Neuronal stem cell (in vitro differentiated cells): ENCODE results near the gene VEGFB.

Experiments used
- DNase-seq: peaks from one replicate; pipeline ENCODE4 v3.0.0-alpha.2; 2013; ENCODE audit warnings: low spot score
- H2AFZ ChIP-seq: one replicate; pipeline ENCODE4 v1.6.1; 2013; ENCODE audit warnings: mild to moderate bottlenecking, low read length, inconsistent platforms
- H2AK5ac ChIP-seq: 2 replicates; pipeline ENCODE4 v1.6.1; 2013; ENCODE audit warnings: low read depth, mild to moderate bottlenecking, inconsistent platforms, low read length, moderate library complexity, mixed read lengths
- H2BK120ac ChIP-seq: 2 replicates; pipeline ENCODE4 v1.6.1; 2013; ENCODE audit warnings: low read depth, mild to moderate bottlenecking, inconsistent platforms, low read length, moderate library complexity, mixed read lengths
- H2BK12ac ChIP-seq: one replicate; pipeline ENCODE4 v1.6.1; 2013; ENCODE audit warnings: low read length, inconsistent platforms
- H2BK15ac ChIP-seq: 2 replicates; pipeline ENCODE4 v1.6.1; 2013; ENCODE audit warnings: mild to moderate bottlenecking, low read length, inconsistent platforms, mixed read lengths
- H2BK5ac ChIP-seq: one replicate; pipeline ENCODE4 v1.6.1; 2013; ENCODE audit warnings: inconsistent platforms, mild to moderate bottlenecking, low read length, moderate library complexity
- H3K14ac ChIP-seq: one replicate; pipeline ENCODE4 v1.6.1; 2013; ENCODE audit warnings: low read length, inconsistent platforms
- H3K18ac ChIP-seq: 2 replicates; pipeline ENCODE4 v1.6.1; 2013; ENCODE audit warnings: low read length, inconsistent platforms
- H3K23ac ChIP-seq: 2 replicates; pipeline ENCODE4 v1.6.1; 2013; ENCODE audit warnings: low read depth, mild to moderate bottlenecking, mixed read lengths, low read length, inconsistent platforms; ENCODE audit not compliant: poor library complexity
- H3K27ac ChIP-seq: replicated peaks from 3 replicates; pipeline ENCODE4 v1.5.1; 2013; ENCODE audit warnings: low read length, inconsistent platforms
- H3K27me3 ChIP-seq, 3 experiments: 2 replicates each; pipeline ENCODE4 v1.6.1; 2013; ENCODE audit warnings: low read length in 3 of 3, mild to moderate bottlenecking in 2 of 3, inconsistent platforms in 1 of 3, low read depth in 1 of 3, mixed read lengths in 1 of 3, moderate library complexity in 1 of 3; ENCODE audit not compliant: control insufficient read depth in 3 of 3, insufficient read depth in 3 of 3
- H3K36me3 ChIP-seq, 2 donors: replicated peaks in 1 of 2; 2 replicates each; pipeline ENCODE4 v1.6.1; 2013; ENCODE audit warnings: low read length in 2 of 2; ENCODE audit not compliant: control insufficient read depth in 2 of 2, insufficient read depth in 2 of 2
- H3K4ac ChIP-seq: 2 replicates; pipeline ENCODE4 v1.6.1; 2013; ENCODE audit warnings: inconsistent platforms, mild to moderate bottlenecking, low read length, moderate library complexity
- H3K4me1 ChIP-seq, 2 donors: 1 replicate in 1 of 2; 2 replicates in 1 of 2; pipeline ENCODE4 v1.6.1; 2013; ENCODE audit warnings: low read length in 2 of 2, low read depth in 1 of 2; ENCODE audit not compliant: control insufficient read depth in 2 of 2, insufficient read depth in 1 of 2
- H3K4me2 ChIP-seq: one replicate; pipeline ENCODE4 v1.6.1; 2013; ENCODE audit warnings: mild to moderate bottlenecking, low read length, inconsistent platforms; ENCODE audit not compliant: insufficient read depth, poor library complexity, severe bottlenecking
- H3K4me3 ChIP-seq, 2 donors: 2 replicates each; pipeline ENCODE4 v1.5.1; 2013; ENCODE audit warnings: low read length in 2 of 2, mild to moderate bottlenecking in 2 of 2, inconsistent platforms in 1 of 2, moderate library complexity in 1 of 2
- H3K79me1 ChIP-seq: one replicate; pipeline ENCODE4 v1.6.1; 2013; ENCODE audit warnings: low read depth, mild to moderate bottlenecking, inconsistent platforms, low read length, moderate library complexity
- H3K9ac ChIP-seq: one replicate; pipeline ENCODE4 v1.6.1; 2013; ENCODE audit warnings: mild to moderate bottlenecking, low read depth, low read length, inconsistent platforms; ENCODE audit not compliant: poor library complexity
- H3K9me3 ChIP-seq, 2 donors: replicated peaks in 1 of 2; 2 replicates each; pipeline versions ENCODE3 to v1.6.1; 2013; ENCODE audit warnings: low read length in 2 of 2, mild to moderate bottlenecking in 2 of 2, inconsistent platforms in 1 of 2, low read depth in 1 of 2, mixed read lengths in 1 of 2, moderate library complexity in 1 of 2; ENCODE audit not compliant: control insufficient read depth in 2 of 2, insufficient read depth in 1 of 2
- H4K8ac ChIP-seq: one replicate; pipeline ENCODE4 v1.6.1; 2013; ENCODE audit warnings: low read depth, mild to moderate bottlenecking, inconsistent platforms, low read length, moderate library complexity
- H4K91ac ChIP-seq: one replicate; pipeline ENCODE4 v1.6.1; 2013; ENCODE audit warnings: low read length, low read depth, mild to moderate bottlenecking, inconsistent platforms; ENCODE audit not compliant: poor library complexity
- WGBS, 2 donors: extraction: QIAGEN DNeasy Blood & Tissue Kit; methylation state at CpG; one replicate each; pipeline ENCODE4 v1.1.7; 2013; ENCODE audit warnings: missing lambda C conversion rate in 2 of 2, mixed read lengths in 1 of 2; ENCODE audit not compliant: insufficient read length in 2 of 2, insufficient replicate concordance in 1 of 2; ENCODE audit errors: extremely low coverage in 2 of 2; 5-methylcytosine and 5-hydroxymethylcytosine counted together

The VEGFB gene

GRCh38 chr11:64235437-64236161, 1.2 kb downstream of the VEGFB start:
- peaks cover 5% of the 10 kb centered on the region for H3K79me1 ChIP-seq
- no peak overlapping the region for H2BK120ac ChIP-seq
- peak overlapping the region; percentile 45 for H2BK15ac ChIP-seq
- no peak overlapping the region for H2BK12ac ChIP-seq
- H4K91ac ChIP-seq, result no peak overlapping the region
- H2AFZ ChIP-seq, result no peak overlapping the region
- no peak overlapping the region for H3K4me2 ChIP-seq
- H3K18ac ChIP-seq, result no peak overlapping the region
- H3K27ac ChIP-seq, result no peak overlapping the region
- no CpG with 5 or more reads among the region's 12 CpGs for whole genome bisulfite sequencing, 2 donors
- peak overlapping the region; percentile 75 for H3K14ac ChIP-seq
- H3K9me3 ChIP-seq, result no peaks in the 10 kb centered on the region
- no peak overlapping the region for H4K8ac ChIP-seq
- H3K27me3 ChIP-seq, result peaks cover 0 to 36% (median 0%) of the 10 kb centered on the region in 3 experiments
- peak overlapping the region; percentile 59 for H2BK5ac ChIP-seq
- H3K4me1 ChIP-seq, result peaks cover 7 to 17% of the 10 kb centered on the region in 2 donors
- peak overlapping the region; percentile 88 for H3K9ac ChIP-seq
- H2AK5ac ChIP-seq, result peak overlapping the region; percentile 90
- peaks cover 5% of the 10 kb centered on the region in 2 donors for H3K36me3 ChIP-seq
- no peak for DNase-seq
- peak overlapping the region in 1 of 2 donors; percentile 36 for H3K4me3 ChIP-seq
- H3K4ac ChIP-seq, result no peak overlapping the region
- H3K23ac ChIP-seq, result peak overlapping the region; percentile 90

DNA sequence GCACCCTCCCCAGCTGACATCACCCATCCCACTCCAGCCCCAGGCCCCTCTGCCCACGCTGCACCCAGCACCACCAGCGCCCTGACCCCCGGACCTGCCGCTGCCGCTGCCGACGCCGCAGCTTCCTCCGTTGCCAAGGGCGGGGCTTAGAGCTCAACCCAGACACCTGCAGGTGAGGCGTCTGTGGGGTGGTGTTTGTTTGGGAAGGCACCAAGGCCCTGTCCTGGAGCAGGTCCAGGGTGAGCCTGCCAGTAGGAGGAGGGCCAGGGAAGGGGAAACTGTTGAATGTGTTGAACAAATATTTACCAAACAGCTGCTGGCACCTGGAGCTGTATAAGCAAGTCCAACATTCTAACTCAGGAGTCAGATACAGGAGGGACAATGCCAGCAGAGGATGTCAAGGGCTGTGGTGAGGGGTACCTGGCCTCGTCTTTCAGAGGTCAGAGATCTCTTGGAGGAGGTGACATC, 3.1 kb downstream of the VEGFB start:
- no peak overlapping the region for H4K8ac ChIP-seq
- WGBS, 2 donors, result no CpG with 5 or more reads among the region's 12 CpGs
- no peak overlapping the region for H3K23ac ChIP-seq
- no peak overlapping the region for H2BK12ac ChIP-seq
- H3K18ac ChIP-seq, result no peak overlapping the region
- no peak overlapping the region for H2AK5ac ChIP-seq
- H2BK15ac ChIP-seq, result no peak overlapping the region
- H3K36me3 ChIP-seq, result peaks cover 2 to 5% of the 10 kb centered on the region in 2 donors
- H3K4me1 ChIP-seq, result peaks cover 8 to 19% of the 10 kb centered on the region in 2 donors
- H3K4me2 ChIP-seq, result no peak overlapping the region
- no peak overlapping the region for H2BK5ac ChIP-seq
- no peak overlapping the region for H4K91ac ChIP-seq
- no peak overlapping the region for H3K4ac ChIP-seq
- H3K4me3 ChIP-seq, result no peak overlapping the region
- H2AFZ ChIP-seq, result no peak overlapping the region
- no peak for DNase-seq
- no peaks in the 10 kb centered on the region for H3K9me3 ChIP-seq
- H3K27me3 ChIP-seq, result peaks cover 0 to 23% (median 0%) of the 10 kb centered on the region in 3 experiments
- no peak overlapping the region for H3K14ac ChIP-seq
- H2BK120ac ChIP-seq, result no peak overlapping the region
- no peak overlapping the region for H3K27ac ChIP-seq
- H3K9ac ChIP-seq, result peak overlapping the region; percentile 44
- H3K79me1 ChIP-seq, result peaks cover 14% of the 10 kb centered on the region

GRCh38 chr11:64238076-64238475, 3.7 kb downstream of the VEGFB start:
- Histone ChIP-seq H3K4me2 (no peak overlapping the region), H3K4ac (no peak overlapping the region), H3K27me3 (peaks cover 0 to 18% (median 0%) of the 10 kb centered on the region in 3 experiments), H2BK12ac (peak overlapping the region; percentile 66), H3K36me3 (peaks cover 3 to 5% of the 10 kb centered on the region in 2 donors), H2BK15ac (no peak overlapping the region), H2AFZ (no peak overlapping the region), H2AK5ac (peak overlapping the region; percentile 46), H3K23ac (peak overlapping the region; percentile 81), H3K27ac (no peak overlapping the region), H3K14ac (no peak overlapping the region), H4K8ac (peak overlapping the region; percentile 56), H4K91ac (no peak overlapping the region), H3K18ac (no peak overlapping the region), H2BK120ac (no peak overlapping the region), H3K9ac (peak overlapping the region; percentile 44), H3K9me3 (no peaks in the 10 kb centered on the region), H3K79me1 (peaks cover 15% of the 10 kb centered on the region), H3K4me1 (peaks cover 8 to 20% of the 10 kb centered on the region in 2 donors), H2BK5ac (no peak overlapping the region), H3K4me3 (no peak overlapping the region)
- no CpG with 5 or more reads among the region's 9 CpGs for WGBS, 2 donors
- no peak for DNase-seq

GRCh38 chr11:64238999-64239398, 4.6 kb downstream of the VEGFB start:
- Histone ChIP-seq H2BK5ac (no peak overlapping the region), H2BK15ac (no peak overlapping the region)
- no CpG with 5 or more reads among the region's 5 CpGs for WGBS, 2 donors

More at GRCh38 chr11:64238999-64239398, 4.6 kb downstream of the VEGFB start:
- Histone ChIP-seq H3K18ac (no peak overlapping the region), H2AK5ac (no peak overlapping the region), H3K4me1 (peaks cover 10 to 14% of the 10 kb centered on the region in 2 donors), H3K4ac (no peak overlapping the region), H2AFZ (no peak overlapping the region), H3K14ac (no peak overlapping the region), H3K4me3 (no peak overlapping the region), H2BK120ac (no peak overlapping the region), H3K4me2 (no peak overlapping the region), H3K27ac (no peak overlapping the region), H4K91ac (no peak overlapping the region), H3K27me3 (peaks cover 0 to 11% (median 0%) of the 10 kb centered on the region in 3 experiments), H3K9ac (no peak overlapping the region), H4K8ac (no peak overlapping the region), H3K36me3 (peaks cover 12 to 13% of the 10 kb centered on the region in 2 donors), H2BK12ac (no peak overlapping the region), H3K23ac (no peak overlapping the region), H3K79me1 (peaks cover 15% of the 10 kb centered on the region), H3K9me3 (no peaks in the 10 kb centered on the region)
- DNase-seq, result no peak
